H9 (cell line): ENCODE data around the gene MINDY4B. TPM values are rescaled to one million over a fixed set of nuclear protein-coding genes. Genes with fewer than 3 reads are reported as not detected.

Experiments used
- DNase-seq: peaks from one replicate; pipeline ENCODE4 v3.0.0-alpha.2; 2017
- H2AFZ ChIP-seq: one replicate; pipeline ENCODE4 v1.6.1; 2013; ENCODE audit warnings: mild to moderate bottlenecking, low read length, control low read depth, moderate library complexity
- H2AK5ac ChIP-seq: 2 replicates; pipeline ENCODE4 v1.6.1; 2013; ENCODE audit warnings: low read length, control low read depth, mixed read lengths; ENCODE audit not compliant: insufficient read length
- H2BK120ac ChIP-seq: one replicate; pipeline ENCODE4 v1.6.1; 2013; ENCODE audit warnings: low read depth, mild to moderate bottlenecking, low read length, control low read depth, inconsistent platforms; ENCODE audit not compliant: poor library complexity, severe bottlenecking
- H2BK12ac ChIP-seq: 2 replicates; pipeline ENCODE4 v1.6.1; 2013; ENCODE audit warnings: low read length, control low read depth, mixed read lengths, low read depth; ENCODE audit not compliant: insufficient read length
- H2BK15ac ChIP-seq: 2 replicates; pipeline ENCODE4 v1.6.1; 2013; ENCODE audit warnings: low read depth, low read length, control low read depth
- H2BK20ac ChIP-seq: one replicate; pipeline ENCODE4 v1.6.1; 2013; ENCODE audit warnings: low read depth, mild to moderate bottlenecking, low read length, control low read depth, inconsistent platforms; ENCODE audit not compliant: poor library complexity, severe bottlenecking
- H2BK5ac ChIP-seq: 2 replicates; pipeline ENCODE4 v1.6.1; 2013; ENCODE audit warnings: low read length, control low read depth, mixed read lengths; ENCODE audit not compliant: insufficient read length
- H3K14ac ChIP-seq: 2 replicates; pipeline ENCODE4 v1.6.1; 2013; ENCODE audit warnings: low read length, control low read depth; ENCODE audit not compliant: insufficient read depth
- H3K18ac ChIP-seq: 2 replicates; pipeline ENCODE4 v1.6.1; 2013; ENCODE audit warnings: low read depth, mild to moderate bottlenecking, mixed read lengths, low read length, control low read depth; ENCODE audit not compliant: insufficient read length
- H3K23ac ChIP-seq: 2 replicates; pipeline ENCODE4 v1.6.1; 2013; ENCODE audit warnings: low read length, control low read depth, mixed read lengths, low read depth; ENCODE audit not compliant: insufficient read length
- H3K23me2 ChIP-seq: 2 replicates; pipeline ENCODE4 v1.6.1; 2013; ENCODE audit warnings: low read depth, mild to moderate bottlenecking, mixed read lengths, low read length, control low read depth; ENCODE audit not compliant: insufficient read length, poor library complexity, severe bottlenecking
- H3K27ac ChIP-seq: 2 replicates; pipeline ENCODE4 v1.5.1; 2013; ENCODE audit warnings: low read length, control low read depth, mixed read lengths, low read depth; ENCODE audit not compliant: insufficient read length
- H3K27me3 ChIP-seq: 2 replicates; pipeline ENCODE4 v1.6.1; 2013; ENCODE audit warnings: low read length, control low read depth, inconsistent platforms; ENCODE audit not compliant: insufficient read depth
- H3K4ac ChIP-seq: 2 replicates; pipeline ENCODE4 v1.6.1; 2013; ENCODE audit warnings: low read depth, mild to moderate bottlenecking, control low read depth, inconsistent platforms, low read length, moderate library complexity
- H3K4me1 ChIP-seq: 2 replicates; pipeline ENCODE4 v1.6.1; 2013; ENCODE audit warnings: low read length, control low read depth, inconsistent platforms; ENCODE audit not compliant: insufficient read depth
- H3K4me2 ChIP-seq: 2 replicates; pipeline ENCODE4 v1.6.1; 2013; ENCODE audit warnings: low read length, control low read depth, mixed read lengths; ENCODE audit not compliant: insufficient read length, insufficient read depth
- H3K56ac ChIP-seq: 2 replicates; pipeline ENCODE4 v1.6.1; 2013; ENCODE audit warnings: low read depth, mild to moderate bottlenecking, mixed read lengths, low read length, control low read depth; ENCODE audit not compliant: insufficient read length
- H3K79me1 ChIP-seq: 2 replicates; pipeline ENCODE4 v1.6.1; 2013; ENCODE audit warnings: low read depth, mild to moderate bottlenecking, moderate library complexity, low read length, control low read depth, inconsistent platforms; ENCODE audit not compliant: insufficient read depth, poor library complexity, severe bottlenecking
- H3K79me2 ChIP-seq: 2 replicates; pipeline ENCODE4 v1.6.1; 2013; ENCODE audit warnings: low read length, control low read depth, inconsistent platforms; ENCODE audit not compliant: insufficient read depth
- H3K9ac ChIP-seq: 2 replicates; pipeline ENCODE4 v1.6.1; 2013; ENCODE audit warnings: low read length, control low read depth, mixed read lengths; ENCODE audit not compliant: insufficient read length; ENCODE audit errors: extremely low read depth
- H3K9me3 ChIP-seq: one replicate; pipeline ENCODE4 v1.6.1; 2013; ENCODE audit warnings: low read depth, low read length, inconsistent platforms; ENCODE audit not compliant: control insufficient read depth
- H3T11ph ChIP-seq: one replicate; pipeline ENCODE4 v1.6.1; 2013; ENCODE audit warnings: mild to moderate bottlenecking, low read length, control low read depth, inconsistent platforms
- H4K20me1 ChIP-seq: one replicate; pipeline ENCODE4 v1.6.1; 2013; ENCODE audit not compliant: control insufficient read depth, insufficient read length, insufficient read depth
- H4K5ac ChIP-seq: 2 replicates; pipeline ENCODE4 v1.6.1; 2013; ENCODE audit warnings: low read depth, mild to moderate bottlenecking, mixed read lengths, low read length, control low read depth; ENCODE audit not compliant: insufficient read length
- H4K8ac ChIP-seq: replicated peaks from 2 replicates; pipeline ENCODE4 v1.6.1; 2013; ENCODE audit warnings: low read length, control low read depth, mixed read lengths, low read depth; ENCODE audit not compliant: insufficient read length
- H4K91ac ChIP-seq: 2 replicates; pipeline ENCODE4 v1.6.1; 2013; ENCODE audit warnings: low read depth, mild to moderate bottlenecking, moderate library complexity, mixed read lengths, low read length, control low read depth; ENCODE audit not compliant: insufficient read length
- H3K27ac Mint-ChIP-seq, 3 experiments: 2 replicates in 2 of 3; 3 replicates in 1 of 3; pipeline ENCODE4 v1.8.0; 2020 to 2021; ENCODE audit warnings: mixed read lengths in 3 of 3, mild to moderate bottlenecking in 1 of 3, moderate library complexity in 1 of 3
- H3K27me3 Mint-ChIP-seq: 2 replicates; pipeline ENCODE4 v1.8.0; 2021; ENCODE audit warnings: low read depth, mild to moderate bottlenecking, moderate library complexity, mixed read lengths
- H3K36me3 Mint-ChIP-seq, 3 experiments: 2 replicates in 2 of 3; 3 replicates in 1 of 3; pipeline ENCODE4 v1.8.0; 2020 to 2021; ENCODE audit warnings: low read depth in 3 of 3, mixed read lengths in 3 of 3; ENCODE audit not compliant: insufficient read depth in 1 of 3
- H3K4me1 Mint-ChIP-seq, 2 experiments: 2 replicates each; pipeline ENCODE4 v1.8.0; 2020; ENCODE audit warnings: mixed read lengths in 2 of 2
- H3K4me3 Mint-ChIP-seq, 2 experiments: 2 replicates in 1 of 2; 3 replicates in 1 of 2; pipeline ENCODE4 v1.8.0; 2020 to 2021; ENCODE audit warnings: mild to moderate bottlenecking in 2 of 2, mixed read lengths in 2 of 2, moderate library complexity in 1 of 2
- H3K9me3 Mint-ChIP-seq, 2 experiments: 2 replicates in 1 of 2; 3 replicates in 1 of 2; pipeline ENCODE4 v1.8.0; 2020; ENCODE audit warnings: mild to moderate bottlenecking in 2 of 2, mixed read lengths in 2 of 2, moderate library complexity in 1 of 2
- WGBS: extraction: QIAGEN DNeasy Blood & Tissue Kit; methylation state at CpG from one replicate; pipeline ENCODE4 v1.1.7; 2013; ENCODE audit warnings: missing lambda C conversion rate, low lambda C conversion rate, mixed read lengths; ENCODE audit not compliant: insufficient read length; ENCODE audit errors: extremely low coverage; 5-methylcytosine and 5-hydroxymethylcytosine counted together
- total RNA-seq: library from RNA; stranded (reverse); gene quantifications from 2 replicates; pipeline ENCODE4 v1.2.1, GENCODE V29; 2021
- TF ChIP-seq, protein P1 (sequence below): fragments of 200-600 bp; sonication (generic); conservative IDR thresholded peaks from 3 replicates; pipeline ENCODE4 v1.8.0; 2021; ENCODE audit warnings: antibody characterized with exemption, mild to moderate bottlenecking

Gene MINDY4B
- total RNA-seq, 1 experiment from 2014 or later = not detected

DNA sequence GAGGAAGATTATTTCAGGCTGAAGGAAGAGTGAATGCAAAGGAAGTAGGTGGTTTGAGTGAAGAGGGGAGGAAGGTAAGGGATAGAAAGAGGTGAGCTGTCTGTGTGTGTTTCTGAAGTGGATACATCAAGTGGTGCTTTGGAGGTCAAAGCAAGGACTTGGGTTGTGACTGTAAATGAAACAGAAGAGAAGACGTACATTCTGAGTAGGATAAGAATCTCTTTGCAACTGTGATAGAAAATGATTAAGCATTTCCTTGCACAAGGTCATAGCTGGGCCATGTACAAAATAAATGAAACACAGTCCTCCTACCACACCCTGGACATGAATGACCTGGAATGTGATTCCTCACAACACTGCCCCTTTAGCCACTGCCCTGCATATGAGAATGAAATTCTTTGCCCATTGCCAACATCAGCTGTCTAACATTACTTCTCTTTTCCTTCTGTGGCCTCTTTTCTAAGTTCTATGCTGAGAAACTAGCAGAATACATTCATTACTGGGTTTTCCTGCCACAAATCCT is 28.3 kb upstream of the MINDY4B start:
- H3K4ac ChIP-seq = no peak overlapping the region
- H2AFZ ChIP-seq = no peak overlapping the region
- no peak overlapping the region for H2BK5ac ChIP-seq
- TF ChIP-seq, protein P1, sequence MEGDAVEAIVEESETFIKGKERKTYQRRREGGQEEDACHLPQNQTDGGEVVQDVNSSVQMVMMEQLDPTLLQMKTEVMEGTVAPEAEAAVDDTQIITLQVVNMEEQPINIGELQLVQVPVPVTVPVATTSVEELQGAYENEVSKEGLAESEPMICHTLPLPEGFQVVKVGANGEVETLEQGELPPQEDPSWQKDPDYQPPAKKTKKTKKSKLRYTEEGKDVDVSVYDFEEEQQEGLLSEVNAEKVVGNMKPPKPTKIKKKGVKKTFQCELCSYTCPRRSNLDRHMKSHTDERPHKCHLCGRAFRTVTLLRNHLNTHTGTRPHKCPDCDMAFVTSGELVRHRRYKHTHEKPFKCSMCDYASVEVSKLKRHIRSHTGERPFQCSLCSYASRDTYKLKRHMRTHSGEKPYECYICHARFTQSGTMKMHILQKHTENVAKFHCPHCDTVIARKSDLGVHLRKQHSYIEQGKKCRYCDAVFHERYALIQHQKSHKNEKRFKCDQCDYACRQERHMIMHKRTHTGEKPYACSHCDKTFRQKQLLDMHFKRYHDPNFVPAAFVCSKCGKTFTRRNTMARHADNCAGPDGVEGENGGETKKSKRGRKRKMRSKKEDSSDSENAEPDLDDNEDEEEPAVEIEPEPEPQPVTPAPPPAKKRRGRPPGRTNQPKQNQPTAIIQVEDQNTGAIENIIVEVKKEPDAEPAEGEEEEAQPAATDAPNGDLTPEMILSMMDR = no peak
- H4K91ac ChIP-seq = no peak overlapping the region
- H3K4me2 ChIP-seq = no peak overlapping the region
- no CpG with 5 or more reads among the region's 1 CpG for WGBS
- H3K14ac ChIP-seq = no peak overlapping the region
- H3K27me3 ChIP-seq = no peaks in the 10 kb centered on the region
- no peak overlapping the region for H2AK5ac ChIP-seq
- no peak overlapping the region for H2BK15ac ChIP-seq
- no peak overlapping the region for H4K5ac ChIP-seq
- H3K9me3 ChIP-seq = no peaks in the 10 kb centered on the region
- Mint-ChIP-seq H3K4me3 (no peak overlapping the region), H3K4me1 (no peaks in the 10 kb centered on the region), H3K36me3 (no peaks in the 10 kb centered on the region), H3K27me3 (no peaks in the 10 kb centered on the region), H3K9me3 (no peaks in the 10 kb centered on the region), H3K27ac (no peak overlapping the region)
- H3K18ac ChIP-seq = no peak overlapping the region
- no peak overlapping the region for H2BK12ac ChIP-seq
- H3K56ac ChIP-seq = no peak overlapping the region
- H3K79me1 ChIP-seq = no peaks in the 10 kb centered on the region
- no peaks in the 10 kb centered on the region for H3K4me1 ChIP-seq
- no peak overlapping the region for H3K23ac ChIP-seq
- H3K79me2 ChIP-seq = no peaks in the 10 kb centered on the region
- no peak overlapping the region for H2BK20ac ChIP-seq
- H2BK120ac ChIP-seq = no peak overlapping the region
- H3K27ac ChIP-seq = no peak overlapping the region
- no peaks in the 10 kb centered on the region for H4K20me1 ChIP-seq
- DNase-seq = no peak
- H4K8ac ChIP-seq = no peak overlapping the region
- no peak overlapping the region for H3K9ac ChIP-seq
- H3T11ph ChIP-seq = no peak overlapping the region
- no peaks in the 10 kb centered on the region for H3K23me2 ChIP-seq
